Measurements from ENCODE around the gene PKD1L1.

PKD1L1 gene

DNA sequence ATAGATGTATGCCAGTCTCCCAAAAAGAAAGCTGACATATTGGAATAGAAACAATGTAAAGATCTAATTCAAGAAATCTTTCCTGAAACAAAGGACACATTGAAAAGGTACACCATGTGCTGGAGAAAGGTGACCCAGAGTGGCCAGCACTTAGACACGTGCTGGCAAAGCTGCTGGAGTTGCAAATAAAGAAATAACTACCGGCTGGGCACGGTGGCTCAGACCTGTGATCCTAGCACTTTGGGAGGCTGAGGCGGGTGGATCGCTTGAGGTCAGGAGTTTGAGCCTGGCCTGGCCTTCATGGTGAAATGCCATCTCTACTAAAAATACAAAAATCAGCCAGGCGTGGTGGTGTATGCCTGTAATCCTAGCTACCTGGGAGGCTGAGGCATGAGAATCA is 35.9 kb downstream of the PKD1L1 start:
- no peaks in the 10 kb centered on the region for H3K9me3 ChIP-seq
- no peaks in the 10 kb centered on the region for H3K4me1 ChIP-seq (ENCODE audit: control insufficient read depth in 1 of 2, insufficient read depth in 1 of 2, low read depth in 1 of 2, low read length in 1 of 2)
- no peaks in the 10 kb centered on the region for H3K36me3 ChIP-seq
- no peak overlapping the region for H3K4me3 ChIP-seq (ENCODE audit: low read depth in 1 of 2, low read length in 1 of 2)
- no peak overlapping the region for H3K27ac ChIP-seq
- peaks cover 27% of the 10 kb centered on the region for H3K27me3 ChIP-seq
- TF ChIP-seq, protein P1, sequence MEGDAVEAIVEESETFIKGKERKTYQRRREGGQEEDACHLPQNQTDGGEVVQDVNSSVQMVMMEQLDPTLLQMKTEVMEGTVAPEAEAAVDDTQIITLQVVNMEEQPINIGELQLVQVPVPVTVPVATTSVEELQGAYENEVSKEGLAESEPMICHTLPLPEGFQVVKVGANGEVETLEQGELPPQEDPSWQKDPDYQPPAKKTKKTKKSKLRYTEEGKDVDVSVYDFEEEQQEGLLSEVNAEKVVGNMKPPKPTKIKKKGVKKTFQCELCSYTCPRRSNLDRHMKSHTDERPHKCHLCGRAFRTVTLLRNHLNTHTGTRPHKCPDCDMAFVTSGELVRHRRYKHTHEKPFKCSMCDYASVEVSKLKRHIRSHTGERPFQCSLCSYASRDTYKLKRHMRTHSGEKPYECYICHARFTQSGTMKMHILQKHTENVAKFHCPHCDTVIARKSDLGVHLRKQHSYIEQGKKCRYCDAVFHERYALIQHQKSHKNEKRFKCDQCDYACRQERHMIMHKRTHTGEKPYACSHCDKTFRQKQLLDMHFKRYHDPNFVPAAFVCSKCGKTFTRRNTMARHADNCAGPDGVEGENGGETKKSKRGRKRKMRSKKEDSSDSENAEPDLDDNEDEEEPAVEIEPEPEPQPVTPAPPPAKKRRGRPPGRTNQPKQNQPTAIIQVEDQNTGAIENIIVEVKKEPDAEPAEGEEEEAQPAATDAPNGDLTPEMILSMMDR (IDR thresholded peaks at IDR 0.05), result no peak

DNA sequence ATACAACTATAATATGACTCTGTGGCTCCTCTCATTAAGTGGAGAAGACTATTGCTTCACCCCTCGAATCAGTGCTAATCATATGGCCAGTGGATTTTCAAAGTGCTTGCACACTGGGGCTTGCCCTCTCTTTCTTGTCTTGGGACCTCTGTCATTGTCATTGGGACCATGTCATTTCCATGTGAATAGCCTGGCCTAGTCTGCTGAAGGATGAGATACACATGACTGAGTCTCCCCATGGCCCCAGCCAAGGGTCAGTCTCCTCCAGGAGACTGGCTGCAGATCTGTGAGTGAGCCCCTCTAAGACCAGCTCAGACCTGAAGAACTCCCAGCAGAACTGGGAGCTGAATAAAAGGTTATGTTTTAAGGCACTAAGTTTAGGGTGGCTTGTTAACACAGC is 39.5 kb downstream of the PKD1L1 start:
- no peak overlapping the region for H3K4me3 ChIP-seq (ENCODE audit: low read depth in 1 of 2, low read length in 1 of 2)
- H3K27ac ChIP-seq, result no peak overlapping the region
- peaks cover 5% of the 10 kb centered on the region for H3K27me3 ChIP-seq
- TF ChIP-seq, protein P1 (IDR thresholded peaks at IDR 0.05), result no peak
- H3K4me1 ChIP-seq (ENCODE audit: control insufficient read depth in 1 of 2, insufficient read depth in 1 of 2, low read depth in 1 of 2, low read length in 1 of 2), result no peaks in the 10 kb centered on the region
- no peaks in the 10 kb centered on the region for H3K36me3 ChIP-seq
- H3K9me3 ChIP-seq, result no peaks in the 10 kb centered on the region

DNA sequence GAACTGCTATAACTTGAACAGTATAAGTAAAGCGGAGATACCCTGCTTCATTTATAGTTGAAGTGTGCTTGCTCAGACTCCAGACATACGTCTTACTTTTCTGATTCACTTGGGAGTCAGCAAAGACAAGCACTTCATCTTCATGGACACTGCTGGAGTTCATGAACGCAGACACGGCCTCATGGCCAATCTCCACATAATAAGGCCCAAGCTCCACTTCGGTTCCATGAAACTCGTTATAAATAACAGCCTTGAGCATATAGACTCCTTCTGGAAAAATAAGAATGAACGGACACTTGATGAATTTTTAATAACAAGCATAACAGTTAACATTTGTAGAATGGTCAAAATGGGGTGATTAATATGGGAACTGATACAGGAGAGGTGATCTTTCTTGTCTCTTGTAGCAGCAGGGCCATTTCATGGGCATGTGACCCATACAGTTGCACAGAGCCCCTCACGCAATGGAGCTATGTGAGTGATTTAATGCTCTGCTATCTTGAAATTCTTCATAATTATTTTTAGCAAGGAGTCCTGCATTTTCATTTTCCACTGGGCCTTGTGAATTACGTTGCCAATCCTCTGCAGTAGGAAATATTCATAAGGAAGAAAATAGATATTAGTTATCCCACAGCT is 40.2 kb downstream of the PKD1L1 start:
- Histone ChIP-seq H3K27ac (no peak overlapping the region), H3K4me1 (ENCODE audit: control insufficient read depth in 1 of 2, insufficient read depth in 1 of 2, low read depth in 1 of 2, low read length in 1 of 2) (no peaks in the 10 kb centered on the region), H3K4me3 (ENCODE audit: low read depth in 1 of 2, low read length in 1 of 2) (no peak overlapping the region), H3K36me3 (no peaks in the 10 kb centered on the region), H3K9me3 (no peaks in the 10 kb centered on the region), H3K27me3 (peaks cover 4% of the 10 kb centered on the region)
- TF ChIP-seq, protein P1 (IDR thresholded peaks at IDR 0.05), result no peak

DNA sequence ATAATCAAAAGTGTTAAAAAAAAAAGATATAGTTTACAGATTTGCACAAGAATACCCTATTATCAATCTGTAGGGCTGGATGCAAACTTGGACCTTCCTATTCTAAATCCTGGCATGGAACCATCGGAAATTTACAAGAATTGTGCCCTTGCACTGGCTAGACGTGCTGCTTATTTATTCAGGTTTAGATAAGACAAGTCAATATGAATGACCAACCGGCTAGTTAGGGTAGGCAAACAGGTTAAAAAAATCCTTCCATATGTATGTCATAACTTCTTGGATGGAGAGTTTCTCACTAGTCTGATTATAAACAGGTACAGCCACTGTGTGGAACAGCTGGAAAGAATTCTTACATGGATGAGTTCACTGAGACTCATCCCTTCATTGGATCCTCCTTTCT is 41.4 kb downstream of the PKD1L1 start:
- TF ChIP-seq, protein P1 (IDR thresholded peaks at IDR 0.05), result no peak
- Histone ChIP-seq H3K4me1 (ENCODE audit: control insufficient read depth in 1 of 2, insufficient read depth in 1 of 2, low read depth in 1 of 2, low read length in 1 of 2) (no peaks in the 10 kb centered on the region), H3K9me3 (no peaks in the 10 kb centered on the region), H3K36me3 (no peaks in the 10 kb centered on the region), H3K27me3 (no peaks in the 10 kb centered on the region), H3K4me3 (ENCODE audit: low read depth in 1 of 2, low read length in 1 of 2) (no peak overlapping the region), H3K27ac (no peak overlapping the region)

DNA sequence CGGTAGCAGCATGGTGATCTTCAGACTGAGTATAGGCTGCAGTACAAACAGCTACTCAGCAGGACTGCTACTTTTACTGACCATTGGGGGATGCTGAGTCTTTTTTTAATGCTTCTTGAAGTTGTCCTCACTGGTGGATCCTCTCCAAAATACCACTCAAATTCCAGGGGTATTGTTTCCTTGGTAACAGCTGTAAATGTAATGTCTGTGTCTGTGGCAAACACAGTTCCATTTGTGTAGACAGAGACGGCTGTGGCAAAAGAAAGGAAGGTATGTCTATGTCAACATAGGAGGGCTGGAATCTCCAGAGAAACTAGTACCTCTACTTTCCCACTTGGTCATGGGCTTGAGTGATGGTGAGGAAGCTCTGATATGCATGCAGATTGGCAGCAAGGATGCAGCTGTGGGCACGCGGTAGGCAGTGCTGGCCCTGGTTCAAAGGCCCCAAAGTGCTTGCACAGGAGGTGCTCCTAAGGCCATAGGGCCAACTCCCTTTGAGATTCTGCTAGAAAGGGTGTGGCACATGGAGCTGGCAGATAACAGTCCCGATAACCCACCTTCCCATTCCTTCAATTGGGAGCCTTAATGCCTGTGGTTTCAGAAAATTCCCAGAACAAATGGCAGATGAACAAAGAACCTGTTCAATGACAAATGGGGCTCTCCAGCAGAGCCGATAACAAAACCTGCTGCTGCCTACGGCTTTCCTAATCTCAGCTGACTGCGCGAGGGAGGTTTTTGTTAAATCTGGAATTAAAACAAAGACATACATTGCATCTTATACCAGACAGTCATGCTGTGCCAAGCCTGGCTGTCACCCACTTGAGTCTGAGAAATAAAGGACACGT is 43.0 kb downstream of the PKD1L1 start:
- Histone ChIP-seq H3K4me1 (ENCODE audit: control insufficient read depth in 1 of 2, insufficient read depth in 1 of 2, low read depth in 1 of 2, low read length in 1 of 2) (no peaks in the 10 kb centered on the region), H3K4me3 (ENCODE audit: low read depth in 1 of 2, low read length in 1 of 2) (no peak overlapping the region), H3K27ac (no peak overlapping the region), H3K27me3 (no peaks in the 10 kb centered on the region), H3K36me3 (no peaks in the 10 kb centered on the region), H3K9me3 (no peaks in the 10 kb centered on the region)
- TF ChIP-seq, protein P1 (IDR thresholded peaks at IDR 0.05), result no peak

Measured in neutrophil (primary cell).